HTERT RPE-1 (cell line): Measurements from ENCODE around the gene WDR5.

Experiments
- in situ Hi-C: fragments of 300-500 bp; cut with MboI; formaldehyde crosslinking; loops from 4 replicates; pipeline ENCODE4 v1.14.3; 2020; ENCODE audit warnings: low sequenced_read_pairs

WDR5 gene

GRCh38 chr9:134131471-134132207, 4.2 kb upstream of the WDR5 start:
- in situ Hi-C loops = no loop called here

GRCh38 chr9:134132208-134132870, 3.5 kb upstream of the WDR5 start:
- in situ Hi-C loops = no loop called here

- in situ Hi-C loops = no loop called here
Measured at GRCh38 chr9:134134949-134135342, 936 bp upstream of the WDR5 start.

GRCh38 chr9:134136118-134136995, 475 bp downstream of the WDR5 start:
- in situ Hi-C loops = no loop called here

GRCh38 chr9:134136996-134137299, 1.1 kb downstream of the WDR5 start:
- in situ Hi-C loops = no loop called here

- in situ Hi-C loops = no loop called here
Measured at GRCh38 chr9:134138292-134138691, 2.4 kb downstream of the WDR5 start.

GRCh38 chr9:134139081-134139480, 3.2 kb downstream of the WDR5 start:
- in situ Hi-C loops = no loop called here

GRCh38 chr9:134141906-134142305, 6.0 kb downstream of the WDR5 start:
- in situ Hi-C loops = no loop called here

GRCh38 chr9:134144801-134145200, 8.9 kb downstream of the WDR5 start:
- in situ Hi-C loops = no loop called here

GRCh38 chr9:134145262-134145661, 9.4 kb downstream of the WDR5 start:
- in situ Hi-C loops = no loop called here

GRCh38 chr9:134146774-134147493, 11.1 kb downstream of the WDR5 start:
- in situ Hi-C loops = no loop called here

GRCh38 chr9:134149380-134149779, 13.5 kb downstream of the WDR5 start:
- in situ Hi-C loops = no loop called here

GRCh38 chr9:134150557-134151214, 14.8 kb downstream of the WDR5 start:
- in situ Hi-C loops = no loop called here

- in situ Hi-C loops = no loop called here
Measured at GRCh38 chr9:134152022-134152448, 16.2 kb downstream of the WDR5 start.

- in situ Hi-C loops = no loop called here
Measured at GRCh38 chr9:134152488-134152887, 16.6 kb downstream of the WDR5 start.

GRCh38 chr9:134153450-134153849, 17.6 kb downstream of the WDR5 start:
- in situ Hi-C loops = no loop called here

GRCh38 chr9:134154262-134154701, 18.4 kb downstream of the WDR5 start:
- in situ Hi-C loops = no loop called here

GRCh38 chr9:134155812-134156377, 20.0 kb downstream of the WDR5 start:
- in situ Hi-C loops = no loop called here

GRCh38 chr9:134156564-134157377, 20.9 kb downstream of the WDR5 start:
- in situ Hi-C loops = no loop called here
